WTC11 (cell line): Measurements from ENCODE around the gene KIAA1328. TPM values are rescaled to one million over a fixed set of nuclear protein-coding genes. Genes with fewer than 3 reads are reported as not detected.

Experiments
- ATAC-seq: fragments of 200-7000 bp; cut with Tn5 transposase; 2 replicates; pipeline ENCODE4 v1.10.0; 2021; ENCODE audit warnings: mild to moderate bottlenecking, moderate library complexity
- CTCF ChIA-PET: fragments of 300-600 bp; sonication (Branson Sonifier 250); formaldehyde crosslinking; loops from one replicate; lab custom pipeline; 2021; ENCODE audit warnings: antibody characterized with exemption; lab: Charles Lee
- POLR2A ChIA-PET: fragments of 350-600 bp; sonication (Branson Sonifier 250); formaldehyde crosslinking; loops from one replicate; lab custom pipeline; 2021; ENCODE audit warnings: antibody characterized with exemption; lab: Charles Lee
- DNase-seq: peaks from one replicate; pipeline ENCODE4 v3.0.0; 2021; ENCODE audit warnings: low spot score
- H3K27ac Mint-ChIP-seq: 2 replicates; pipeline ENCODE4 v1.8.0; 2021; ENCODE audit warnings: mixed read lengths
- H3K27me3 Mint-ChIP-seq: 2 replicates; pipeline ENCODE4 v1.8.0; 2021; ENCODE audit warnings: low read depth, mild to moderate bottlenecking, moderate library complexity, mixed read lengths
- H3K36me3 Mint-ChIP-seq: 2 replicates; pipeline ENCODE4 v1.8.0; 2021; ENCODE audit warnings: mixed read lengths
- H3K4me1 Mint-ChIP-seq: 2 replicates; pipeline ENCODE4 v1.8.0; 2022; ENCODE audit warnings: mixed read lengths
- H3K4me3 Mint-ChIP-seq: 2 replicates; pipeline ENCODE4 v1.8.0; 2021; ENCODE audit warnings: mild to moderate bottlenecking, moderate library complexity, mixed read lengths
- H3K9me3 Mint-ChIP-seq: 2 replicates; pipeline ENCODE4 v1.8.0; 2021; ENCODE audit warnings: mixed read lengths
- CREB1 ChIP-seq: sonication (generic); formaldehyde crosslinking; IDR thresholded peaks from 2 replicates; pipeline ENCODE4 v1.8.0; 2023; ENCODE audit warnings: mild to moderate bottlenecking, missing genetic modification reagents
- CREM ChIP-seq: sonication (generic); formaldehyde crosslinking; IDR thresholded peaks from 2 replicates; pipeline ENCODE4 v1.8.1; 2022; ENCODE audit warnings: mild to moderate bottlenecking, missing genetic modification reagents, moderate library complexity
- ETV6 ChIP-seq: sonication (generic); formaldehyde crosslinking; IDR thresholded peaks from 2 replicates; pipeline ENCODE4 v1.8.1; 2022; ENCODE audit warnings: mild to moderate bottlenecking, missing genetic modification reagents
- KAT7 ChIP-seq: sonication (generic); formaldehyde crosslinking; IDR thresholded peaks from 2 replicates; pipeline ENCODE4 v1.8.1; 2023; ENCODE audit warnings: missing genetic modification reagents, mild to moderate bottlenecking, borderline replicate concordance
- MLX ChIP-seq: sonication (generic); formaldehyde crosslinking; IDR thresholded peaks from 2 replicates; pipeline ENCODE4 v1.8.1; 2023; ENCODE audit warnings: mild to moderate bottlenecking, missing genetic modification reagents, moderate library complexity
- NR2C2 ChIP-seq: sonication (generic); formaldehyde crosslinking; IDR thresholded peaks from 2 replicates; pipeline ENCODE4 v1.8.0; 2022; ENCODE audit warnings: mild to moderate bottlenecking, missing genetic modification reagents
- SOX15 ChIP-seq: fragments of 250-450 bp; sonication (Bioruptor Pico); IDR thresholded peaks from 2 replicates; pipeline ENCODE4 v1.9.0; 2021; ENCODE audit warnings: mild to moderate bottlenecking
- SP1 ChIP-seq: sonication (generic); formaldehyde crosslinking; conservative IDR thresholded peaks from 2 replicates; pipeline ENCODE4 v1.8.1; 2022; ENCODE audit warnings: missing genetic modification reagents
- TEAD4 ChIP-seq: sonication (generic); formaldehyde crosslinking; IDR thresholded peaks from 2 replicates; pipeline ENCODE4 v1.8.0; 2022; ENCODE audit warnings: mild to moderate bottlenecking, missing genetic modification reagents
- ZBTB43 ChIP-seq: sonication (generic); formaldehyde crosslinking; IDR thresholded peaks from 2 replicates; pipeline ENCODE4 v1.8.1; 2023; ENCODE audit warnings: mild to moderate bottlenecking, missing genetic modification reagents
- ZNF121 ChIP-seq: sonication (generic); formaldehyde crosslinking; IDR thresholded peaks from 2 replicates; pipeline ENCODE4 v1.8.0; 2023; ENCODE audit warnings: missing genetic modification reagents
- ZNF219 ChIP-seq: sonication (generic); formaldehyde crosslinking; IDR thresholded peaks from 2 replicates; pipeline ENCODE4 v1.8.0; 2023; ENCODE audit warnings: missing genetic modification reagents, mild to moderate bottlenecking, borderline replicate concordance
- ZNF532 ChIP-seq: fragments of 250-450 bp; sonication (Bioruptor Pico); IDR thresholded peaks from 2 replicates; pipeline ENCODE4 v1.9.0; 2021; ENCODE audit warnings: mild to moderate bottlenecking, borderline replicate concordance
- ZNF671 ChIP-seq: fragments of 250-450 bp; sonication (Bioruptor Pico); IDR thresholded peaks from 2 replicates; pipeline ENCODE4 v1.8.0; 2021; ENCODE audit warnings: mild to moderate bottlenecking
- total RNA-seq: library from RNA; stranded (reverse); gene quantifications from 3 replicates; pipeline ENCODE4 v1.2.3, GENCODE V29; 2021
- TF ChIP-seq, protein P1 (sequence below): sonication (generic); formaldehyde crosslinking; IDR thresholded peaks from 2 replicates; pipeline ENCODE4 v1.8.1; 2023; ENCODE audit warnings: mild to moderate bottlenecking, missing genetic modification reagents, borderline replicate concordance
- TF ChIP-seq, protein P2 (sequence below): sonication (generic); formaldehyde crosslinking; IDR thresholded peaks from 2 replicates; pipeline ENCODE4 v1.8.0; 2022; ENCODE audit warnings: mild to moderate bottlenecking, missing genetic modification reagents
- TF ChIP-seq, protein P3 (sequence below): sonication (generic); formaldehyde crosslinking; conservative IDR thresholded peaks from 2 replicates; pipeline ENCODE4 v1.8.1; 2023; ENCODE audit warnings: mild to moderate bottlenecking, low read depth, missing genetic modification reagents, moderate library complexity
- TF ChIP-seq, protein P4 (sequence below): sonication (generic); formaldehyde crosslinking; IDR thresholded peaks from 2 replicates; pipeline ENCODE4 v1.8.0; 2023; ENCODE audit warnings: mild to moderate bottlenecking, missing genetic modification reagents

KIAA1328 gene
- total RNA-seq, 1 experiment from 2014 or later: 4.8 TPM

DNA sequence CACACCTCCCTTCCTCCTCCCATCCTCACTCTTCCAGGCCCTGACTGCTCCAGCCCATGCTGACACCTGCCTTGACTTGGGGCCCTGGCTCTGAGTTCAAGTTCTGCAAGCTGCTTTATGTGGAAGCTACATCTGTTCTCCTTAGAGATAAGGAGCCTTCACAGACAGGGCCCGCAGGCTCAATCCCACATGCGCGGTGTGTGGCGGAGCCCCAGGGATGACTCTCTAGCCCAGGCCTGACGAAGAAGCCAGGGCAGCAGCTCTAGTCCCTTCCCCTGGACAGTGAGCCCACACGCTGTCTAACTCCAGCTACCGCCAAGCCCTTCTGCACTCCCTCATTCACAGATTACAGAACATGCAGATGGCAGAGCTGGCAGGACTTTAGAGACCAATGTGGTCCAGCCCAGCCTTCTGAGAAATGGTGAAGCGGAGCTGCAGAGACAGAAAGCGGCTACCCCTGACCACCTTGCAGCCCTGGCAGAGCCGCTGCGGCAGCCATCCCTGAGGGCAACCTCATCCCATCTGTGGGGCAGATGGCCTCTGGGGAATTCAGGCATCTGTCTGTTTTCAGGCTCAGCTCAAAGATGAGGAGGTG lies 432.4 kb downstream of the KIAA1328 start:
- ATAC-seq: no peak
- CTCF ChIA-PET: no interaction called here
- H3K9me3 Mint-ChIP-seq: no peaks in the 10 kb centered on the region
- H3K36me3 Mint-ChIP-seq: no peaks in the 10 kb centered on the region
- no peak overlapping the region for H3K27ac Mint-ChIP-seq
- no peak for DNase-seq
- no peak overlapping the region for H3K4me3 Mint-ChIP-seq
- peaks cover 3% of the 10 kb centered on the region for H3K4me1 Mint-ChIP-seq
- POLR2A ChIA-PET: no interaction called here
- peaks cover 30% of the 10 kb centered on the region for H3K27me3 Mint-ChIP-seq
- TF ChIP-seq, protein P1, sequence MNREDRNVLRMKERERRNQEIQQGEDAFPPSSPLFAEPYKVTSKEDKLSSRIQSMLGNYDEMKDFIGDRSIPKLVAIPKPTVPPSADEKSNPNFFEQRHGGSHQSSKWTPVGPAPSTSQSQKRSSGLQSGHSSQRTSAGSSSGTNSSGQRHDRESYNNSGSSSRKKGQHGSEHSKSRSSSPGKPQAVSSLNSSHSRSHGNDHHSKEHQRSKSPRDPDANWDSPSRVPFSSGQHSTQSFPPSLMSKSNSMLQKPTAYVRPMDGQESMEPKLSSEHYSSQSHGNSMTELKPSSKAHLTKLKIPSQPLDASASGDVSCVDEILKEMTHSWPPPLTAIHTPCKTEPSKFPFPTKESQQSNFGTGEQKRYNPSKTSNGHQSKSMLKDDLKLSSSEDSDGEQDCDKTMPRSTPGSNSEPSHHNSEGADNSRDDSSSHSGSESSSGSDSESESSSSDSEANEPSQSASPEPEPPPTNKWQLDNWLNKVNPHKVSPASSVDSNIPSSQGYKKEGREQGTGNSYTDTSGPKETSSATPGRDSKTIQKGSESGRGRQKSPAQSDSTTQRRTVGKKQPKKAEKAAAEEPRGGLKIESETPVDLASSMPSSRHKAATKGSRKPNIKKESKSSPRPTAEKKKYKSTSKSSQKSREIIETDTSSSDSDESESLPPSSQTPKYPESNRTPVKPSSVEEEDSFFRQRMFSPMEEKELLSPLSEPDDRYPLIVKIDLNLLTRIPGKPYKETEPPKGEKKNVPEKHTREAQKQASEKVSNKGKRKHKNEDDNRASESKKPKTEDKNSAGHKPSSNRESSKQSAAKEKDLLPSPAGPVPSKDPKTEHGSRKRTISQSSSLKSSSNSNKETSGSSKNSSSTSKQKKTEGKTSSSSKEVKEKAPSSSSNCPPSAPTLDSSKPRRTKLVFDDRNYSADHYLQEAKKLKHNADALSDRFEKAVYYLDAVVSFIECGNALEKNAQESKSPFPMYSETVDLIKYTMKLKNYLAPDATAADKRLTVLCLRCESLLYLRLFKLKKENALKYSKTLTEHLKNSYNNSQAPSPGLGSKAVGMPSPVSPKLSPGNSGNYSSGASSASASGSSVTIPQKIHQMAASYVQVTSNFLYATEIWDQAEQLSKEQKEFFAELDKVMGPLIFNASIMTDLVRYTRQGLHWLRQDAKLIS: no peak
- TF ChIP-seq SP1 (CRISPR knock-in tag): no peak
- TF ChIP-seq, protein P2, sequence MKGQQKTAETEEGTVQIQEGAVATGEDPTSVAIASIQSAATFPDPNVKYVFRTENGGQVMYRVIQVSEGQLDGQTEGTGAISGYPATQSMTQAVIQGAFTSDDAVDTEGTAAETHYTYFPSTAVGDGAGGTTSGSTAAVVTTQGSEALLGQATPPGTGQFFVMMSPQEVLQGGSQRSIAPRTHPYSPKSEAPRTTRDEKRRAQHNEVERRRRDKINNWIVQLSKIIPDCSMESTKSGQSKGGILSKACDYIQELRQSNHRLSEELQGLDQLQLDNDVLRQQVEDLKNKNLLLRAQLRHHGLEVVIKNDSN (CRISPR knock-in tag): no peak
- TF ChIP-seq KAT7 (CRISPR knock-in tag): no peak
- TF ChIP-seq CREB1 (CRISPR knock-in tag): no peak
- TF ChIP-seq MLX (CRISPR knock-in tag): no peak
- TF ChIP-seq NR2C2: no peak
- no peak for TF ChIP-seq ZNF121
- TF ChIP-seq ZBTB43: no peak
- TF ChIP-seq ZNF219 (CRISPR knock-in tag): no peak
- TF ChIP-seq, protein P3, sequence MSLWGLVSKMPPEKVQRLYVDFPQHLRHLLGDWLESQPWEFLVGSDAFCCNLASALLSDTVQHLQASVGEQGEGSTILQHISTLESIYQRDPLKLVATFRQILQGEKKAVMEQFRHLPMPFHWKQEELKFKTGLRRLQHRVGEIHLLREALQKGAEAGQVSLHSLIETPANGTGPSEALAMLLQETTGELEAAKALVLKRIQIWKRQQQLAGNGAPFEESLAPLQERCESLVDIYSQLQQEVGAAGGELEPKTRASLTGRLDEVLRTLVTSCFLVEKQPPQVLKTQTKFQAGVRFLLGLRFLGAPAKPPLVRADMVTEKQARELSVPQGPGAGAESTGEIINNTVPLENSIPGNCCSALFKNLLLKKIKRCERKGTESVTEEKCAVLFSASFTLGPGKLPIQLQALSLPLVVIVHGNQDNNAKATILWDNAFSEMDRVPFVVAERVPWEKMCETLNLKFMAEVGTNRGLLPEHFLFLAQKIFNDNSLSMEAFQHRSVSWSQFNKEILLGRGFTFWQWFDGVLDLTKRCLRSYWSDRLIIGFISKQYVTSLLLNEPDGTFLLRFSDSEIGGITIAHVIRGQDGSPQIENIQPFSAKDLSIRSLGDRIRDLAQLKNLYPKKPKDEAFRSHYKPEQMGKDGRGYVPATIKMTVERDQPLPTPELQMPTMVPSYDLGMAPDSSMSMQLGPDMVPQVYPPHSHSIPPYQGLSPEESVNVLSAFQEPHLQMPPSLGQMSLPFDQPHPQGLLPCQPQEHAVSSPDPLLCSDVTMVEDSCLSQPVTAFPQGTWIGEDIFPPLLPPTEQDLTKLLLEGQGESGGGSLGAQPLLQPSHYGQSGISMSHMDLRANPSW: no peak
- no peak for TF ChIP-seq ETV6
- no peak for TF ChIP-seq TEAD4 (CRISPR knock-in tag)
- TF ChIP-seq, protein P4, sequence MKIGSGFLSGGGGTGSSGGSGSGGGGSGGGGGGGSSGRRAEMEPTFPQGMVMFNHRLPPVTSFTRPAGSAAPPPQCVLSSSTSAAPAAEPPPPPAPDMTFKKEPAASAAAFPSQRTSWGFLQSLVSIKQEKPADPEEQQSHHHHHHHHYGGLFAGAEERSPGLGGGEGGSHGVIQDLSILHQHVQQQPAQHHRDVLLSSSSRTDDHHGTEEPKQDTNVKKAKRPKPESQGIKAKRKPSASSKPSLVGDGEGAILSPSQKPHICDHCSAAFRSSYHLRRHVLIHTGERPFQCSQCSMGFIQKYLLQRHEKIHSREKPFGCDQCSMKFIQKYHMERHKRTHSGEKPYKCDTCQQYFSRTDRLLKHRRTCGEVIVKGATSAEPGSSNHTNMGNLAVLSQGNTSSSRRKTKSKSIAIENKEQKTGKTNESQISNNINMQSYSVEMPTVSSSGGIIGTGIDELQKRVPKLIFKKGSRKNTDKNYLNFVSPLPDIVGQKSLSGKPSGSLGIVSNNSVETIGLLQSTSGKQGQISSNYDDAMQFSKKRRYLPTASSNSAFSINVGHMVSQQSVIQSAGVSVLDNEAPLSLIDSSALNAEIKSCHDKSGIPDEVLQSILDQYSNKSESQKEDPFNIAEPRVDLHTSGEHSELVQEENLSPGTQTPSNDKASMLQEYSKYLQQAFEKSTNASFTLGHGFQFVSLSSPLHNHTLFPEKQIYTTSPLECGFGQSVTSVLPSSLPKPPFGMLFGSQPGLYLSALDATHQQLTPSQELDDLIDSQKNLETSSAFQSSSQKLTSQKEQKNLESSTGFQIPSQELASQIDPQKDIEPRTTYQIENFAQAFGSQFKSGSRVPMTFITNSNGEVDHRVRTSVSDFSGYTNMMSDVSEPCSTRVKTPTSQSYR: no peak
- no peak for TF ChIP-seq CREM (CRISPR knock-in tag)
- no peak for TF ChIP-seq ZNF671
- TF ChIP-seq ZNF532 (CRISPR knock-in tag): no peak
- no peak for TF ChIP-seq SOX15
